Right forelimb (tissue), 1 donor: Measurements from ENCODE around the gene MYO1C.
"Not testable (repeated sequence)": the region's sequence is repeated elsewhere in the genome, so short reads cannot be mapped to it uniquely, and the experiment has no call there.

Experiments
- DNase-seq: peaks from one replicate; pipeline ENCODE4 v3.0.0-alpha.2; 2018

The MYO1C gene

DNA sequence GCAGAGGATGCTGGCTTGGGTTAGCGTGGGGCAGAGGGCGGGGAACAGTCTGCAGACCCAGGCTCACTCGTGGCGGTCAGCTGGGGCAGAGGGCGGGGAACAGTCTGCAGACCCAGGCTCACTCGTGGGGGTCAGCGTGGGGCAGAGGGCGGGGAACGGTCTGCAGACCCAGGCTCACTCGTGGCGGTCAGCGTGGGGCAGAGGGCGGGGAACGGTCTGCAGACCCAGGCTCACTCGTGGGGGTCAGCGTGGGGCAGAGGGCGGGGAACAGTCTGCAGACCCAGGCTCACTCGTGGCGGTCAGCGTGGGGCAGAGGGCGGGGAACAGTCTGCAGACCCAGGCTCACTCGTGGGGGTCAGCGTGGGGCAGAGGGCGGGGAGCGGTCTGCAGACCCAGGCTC is 16.2 kb upstream of the MYO1C start:
- not testable (repeated sequence) for DNase-seq

- DNase-seq, result no peak
Measured at GRCh38 chr17:1506649-1507267, 14.3 kb upstream of the MYO1C start.

- DNase-seq, result no peak
Measured at GRCh38 chr17:1505586-1505985, 13.1 kb upstream of the MYO1C start.

DNA sequence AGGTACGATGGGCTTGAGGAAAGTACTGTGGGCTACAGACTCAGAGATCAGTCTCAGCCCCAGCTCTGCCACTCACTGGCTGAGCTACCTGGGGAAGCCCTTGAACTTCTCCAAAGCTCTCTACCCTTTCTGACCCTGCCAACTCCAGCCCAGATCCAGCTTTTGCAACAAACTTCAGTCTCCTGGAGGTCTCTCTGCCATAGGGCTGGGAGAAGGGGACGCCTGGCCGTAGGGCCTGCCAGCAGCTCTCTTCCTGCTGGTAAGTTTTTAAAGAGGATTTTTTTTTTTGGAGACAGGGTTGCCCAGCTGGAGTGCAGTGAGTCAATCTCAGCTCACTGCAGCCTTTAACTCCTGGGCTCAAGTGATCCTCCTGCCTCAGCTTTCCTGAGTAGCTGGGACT is 12.4 kb upstream of the MYO1C start:
- no peak for DNase-seq

GRCh38 chr17:1503699-1504098 is 11.2 kb upstream of the MYO1C start:
- DNase-seq, result no peak

DNA sequence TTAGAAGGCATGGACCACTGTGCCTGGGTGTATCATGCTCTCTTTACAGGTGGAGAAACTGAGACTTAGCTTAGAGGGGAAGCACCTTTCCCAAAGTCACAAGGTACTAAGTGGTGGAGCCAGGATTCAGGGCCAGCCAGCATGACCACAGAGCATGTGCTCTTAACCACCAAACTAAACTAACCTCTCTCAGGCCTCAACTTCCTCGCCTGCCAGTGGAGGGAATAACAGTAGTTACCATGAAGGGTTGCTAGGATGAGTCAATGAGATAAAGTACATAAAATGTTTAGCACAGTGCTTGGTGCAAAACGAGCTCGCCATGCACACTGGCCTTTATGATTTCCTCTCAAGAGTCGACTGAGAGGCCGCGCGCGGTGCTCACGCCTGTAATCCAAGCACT is 6.4 kb upstream of the MYO1C start:
- no peak for DNase-seq

- DNase-seq, result no peak
Measured at GRCh38 chr17:1498233-1498632, 5.7 kb upstream of the MYO1C start.

GRCh38 chr17:1497831-1498230 is 5.3 kb upstream of the MYO1C start:
- no peak for DNase-seq

GRCh38 chr17:1496869-1497268 is 4.4 kb upstream of the MYO1C start:
- DNase-seq, result no peak

DNA sequence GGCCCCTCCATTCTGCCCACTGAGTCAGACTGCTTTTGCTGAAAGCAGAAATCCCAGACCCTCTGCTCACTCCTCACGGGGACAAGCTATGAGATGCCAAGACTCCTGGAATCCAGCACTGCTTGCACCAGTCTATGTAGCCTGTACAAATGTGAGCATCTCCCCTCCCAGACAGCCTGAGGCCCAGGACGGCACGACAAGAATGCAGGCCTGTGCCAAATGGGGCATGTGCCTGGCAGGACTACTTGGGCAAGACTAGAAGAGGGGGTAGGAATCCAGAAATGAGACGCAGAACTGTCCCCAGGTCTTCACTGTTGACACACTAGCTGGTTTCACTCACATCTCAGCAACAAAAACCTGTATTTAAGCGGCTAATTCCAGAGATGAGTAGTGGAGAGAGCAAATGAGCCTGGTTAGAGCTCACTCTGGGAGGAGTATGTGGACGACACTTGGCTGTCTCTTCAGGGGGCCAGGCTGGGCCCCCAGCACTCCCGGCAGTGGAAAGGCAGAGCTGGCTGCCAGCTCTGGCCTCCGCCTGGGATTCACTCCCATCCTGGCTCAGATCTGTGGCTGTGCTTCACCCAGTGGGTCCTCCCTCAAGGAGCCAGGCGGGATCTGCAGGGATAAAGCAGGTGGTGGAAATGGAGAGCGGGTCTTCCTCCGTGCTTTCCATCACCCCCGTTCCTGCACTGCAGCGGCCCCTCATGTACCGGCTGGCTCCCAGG is 2.9 kb upstream of the MYO1C start:
- peak; percentile 70 for DNase-seq

DNA sequence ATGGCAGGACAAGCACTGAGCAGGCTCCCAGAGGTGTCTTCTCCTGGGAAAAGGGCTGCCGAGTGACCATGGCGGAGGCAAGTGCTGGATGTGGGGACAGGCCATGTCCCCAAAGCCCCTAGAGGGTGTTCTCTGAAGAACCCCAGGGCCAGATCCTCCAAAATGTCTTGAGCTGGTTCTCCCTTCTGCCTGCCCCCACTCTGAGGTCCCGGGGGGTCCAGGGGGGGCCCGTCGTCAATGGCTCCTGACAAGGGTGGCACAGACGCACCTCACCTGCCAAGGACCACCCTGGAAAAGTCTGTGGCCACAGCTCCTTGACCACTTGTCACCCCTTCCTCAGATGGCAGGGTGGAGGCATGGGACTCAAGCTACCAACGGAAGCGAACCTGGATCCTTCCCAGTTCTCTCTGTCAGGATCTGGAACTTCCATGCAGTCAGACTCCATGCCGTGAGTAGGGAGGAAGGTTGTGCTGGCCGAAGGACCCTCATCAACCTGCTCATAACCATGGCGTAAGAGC is 2.3 kb upstream of the MYO1C start:
- no peak for DNase-seq

DNA sequence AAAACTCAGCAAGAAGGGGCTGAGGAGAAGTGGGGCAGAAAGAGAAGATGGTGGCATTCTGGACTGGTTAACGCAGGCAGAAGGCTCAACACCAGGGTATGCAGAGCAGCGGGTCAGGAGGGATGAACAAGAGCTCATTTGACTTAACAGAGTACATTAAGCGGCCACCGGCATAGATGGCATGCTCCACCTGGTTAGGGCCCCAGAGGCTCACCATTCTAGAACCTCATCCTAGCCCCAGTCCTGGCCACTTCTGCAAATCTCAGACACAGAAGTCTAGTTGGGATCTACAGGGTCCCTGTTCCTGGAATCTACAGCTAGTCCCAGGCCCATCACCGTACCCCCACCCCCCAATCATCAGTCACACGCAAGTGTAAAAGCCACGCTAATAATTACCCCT is 1.7 kb upstream of the MYO1C start:
- DNase-seq, result no peak

DNA sequence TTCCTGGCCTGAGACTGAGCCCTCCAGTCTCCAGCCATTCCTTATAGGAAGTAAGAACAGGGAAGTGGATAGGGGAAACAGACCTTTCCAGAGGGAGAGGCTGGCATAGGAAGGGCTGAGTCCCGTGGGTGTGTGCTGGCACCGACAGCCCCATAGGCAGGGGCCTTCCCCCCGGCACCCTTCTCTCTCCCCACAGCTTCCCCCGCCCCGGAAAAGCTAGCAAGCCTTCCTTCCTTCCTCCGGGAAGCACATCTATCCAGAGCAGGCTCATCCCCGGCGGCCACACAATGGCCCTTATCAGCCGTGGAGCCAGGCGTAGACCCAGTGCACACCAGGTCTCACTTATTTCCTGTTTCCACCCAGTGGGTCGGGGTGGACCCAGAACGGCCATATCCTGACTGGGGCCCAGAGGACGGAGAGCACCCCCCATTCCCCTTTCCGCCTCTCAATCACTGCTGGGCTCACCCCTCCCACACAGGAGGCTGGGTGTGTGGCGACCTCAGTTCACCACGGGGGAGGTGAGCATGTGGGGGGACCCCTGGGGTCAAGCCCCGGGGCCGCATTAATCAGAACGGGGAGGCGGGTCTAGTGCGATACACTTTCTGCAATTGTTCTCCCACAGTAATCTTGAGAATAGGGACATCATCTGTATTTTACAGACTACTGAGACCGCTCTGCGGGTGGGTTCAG is 950 bp upstream of the MYO1C start:
- DNase-seq, result no peak

DNA sequence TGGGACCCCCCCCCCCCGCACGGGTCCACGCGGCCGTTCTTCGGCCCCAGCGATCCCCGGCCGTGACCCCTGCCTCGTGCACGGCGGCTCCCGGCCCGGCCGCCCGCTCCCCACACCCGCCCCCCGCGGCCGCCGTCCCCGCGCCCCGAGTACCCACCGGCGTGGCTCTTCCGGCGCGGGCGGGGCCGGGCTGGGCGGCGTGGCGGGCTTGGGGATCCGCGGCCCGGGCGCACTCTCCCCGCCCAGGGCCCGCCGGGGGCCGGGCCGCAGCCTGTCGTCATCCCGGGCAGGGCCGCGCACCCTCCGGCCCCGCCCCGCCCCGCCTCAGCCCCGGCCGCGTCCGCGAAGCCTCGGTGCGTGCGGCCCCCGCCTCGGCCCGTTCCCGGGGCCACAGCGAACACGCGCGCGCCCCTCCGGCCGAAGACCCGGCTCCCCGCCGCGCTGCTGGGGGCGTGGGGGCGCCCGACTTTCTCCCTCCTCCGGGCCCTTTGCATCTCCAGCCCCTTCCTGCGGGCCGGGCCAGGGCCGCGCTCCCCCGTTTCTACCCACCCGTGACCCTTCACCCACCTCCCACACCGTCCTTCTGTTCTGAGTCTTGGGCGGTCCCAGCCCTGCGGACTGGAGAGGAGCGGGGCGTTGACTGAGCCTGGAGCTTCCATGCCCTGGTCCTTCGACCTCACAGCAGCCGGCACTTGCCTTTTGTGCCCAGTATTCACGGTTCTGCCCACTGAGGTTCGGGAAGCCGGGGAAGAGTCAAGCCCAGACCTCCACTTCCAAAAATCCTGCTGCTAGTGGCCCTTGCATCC is 840 bp downstream of the MYO1C start:
- peak; percentile 76 for DNase-seq

DNA sequence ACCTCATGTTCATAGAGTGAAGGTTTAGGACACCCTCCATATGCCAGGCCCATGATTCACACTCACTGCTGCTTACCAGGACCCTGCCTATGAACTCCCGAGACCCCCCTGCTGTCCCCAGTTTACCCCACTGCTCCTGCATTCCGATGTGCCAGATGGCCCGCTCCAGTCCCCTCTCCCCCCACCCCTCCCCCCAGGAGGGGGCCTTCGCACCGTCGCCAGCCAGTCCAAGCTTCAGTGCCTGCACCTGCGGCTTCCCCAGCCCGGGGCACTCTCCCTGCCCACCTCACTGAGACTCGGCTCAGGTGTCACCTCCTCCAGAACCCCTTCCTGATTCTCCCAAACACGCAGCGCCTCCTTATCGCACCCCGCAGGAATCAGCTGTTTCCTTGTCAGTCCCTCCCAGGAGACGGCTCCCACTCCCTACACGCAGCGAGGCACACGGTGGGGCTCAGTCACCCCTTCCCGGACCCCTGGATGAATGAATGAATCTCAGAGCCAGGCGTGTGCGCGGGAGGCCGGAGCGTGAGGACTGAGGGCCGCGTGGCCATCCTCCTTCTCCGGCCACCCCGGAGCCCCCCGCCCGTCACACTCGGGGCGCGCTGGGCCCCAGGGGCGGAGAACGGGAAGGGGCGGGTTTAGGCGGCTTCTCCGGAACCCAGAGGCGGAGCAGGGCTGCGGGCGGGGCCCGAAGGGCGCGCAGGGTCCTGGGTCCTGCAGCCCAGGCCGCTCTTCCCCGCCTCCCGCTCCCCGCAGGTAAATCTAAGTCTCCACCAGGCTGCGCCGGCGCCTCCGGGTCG is 1.6 kb downstream of the MYO1C start:
- peak; percentile 76 for DNase-seq

DNA sequence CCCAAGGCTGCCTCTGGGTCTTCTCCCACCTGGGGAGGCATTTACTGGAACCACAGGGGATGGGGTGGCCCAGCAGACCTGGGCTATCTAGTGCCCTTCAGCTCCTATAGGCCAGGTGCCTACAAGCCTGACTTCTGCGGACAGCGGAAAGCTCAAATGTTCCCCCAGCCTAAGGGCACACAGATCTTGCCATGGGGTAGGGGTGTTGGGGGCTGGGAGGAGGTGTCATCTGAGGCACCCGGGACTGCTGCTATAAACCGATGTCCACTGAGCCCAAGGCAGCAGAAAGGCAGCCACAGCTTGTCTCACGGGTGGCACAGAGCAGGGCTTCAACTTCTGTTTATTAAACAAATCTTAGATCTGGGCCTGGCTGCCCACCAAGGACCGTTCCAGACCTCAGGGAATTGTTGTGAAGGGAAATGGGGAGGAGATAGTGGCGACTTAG is 3.6 kb downstream of the MYO1C start:
- DNase-seq, result no peak

- DNase-seq, result peak; percentile 94
Measured at GRCh38 chr17:1487939-1488825, 4.3 kb downstream of the MYO1C start.

- peak; percentile 87 for DNase-seq
Measured at GRCh38 chr17:1486802-1487695, 5.4 kb downstream of the MYO1C start.

DNA sequence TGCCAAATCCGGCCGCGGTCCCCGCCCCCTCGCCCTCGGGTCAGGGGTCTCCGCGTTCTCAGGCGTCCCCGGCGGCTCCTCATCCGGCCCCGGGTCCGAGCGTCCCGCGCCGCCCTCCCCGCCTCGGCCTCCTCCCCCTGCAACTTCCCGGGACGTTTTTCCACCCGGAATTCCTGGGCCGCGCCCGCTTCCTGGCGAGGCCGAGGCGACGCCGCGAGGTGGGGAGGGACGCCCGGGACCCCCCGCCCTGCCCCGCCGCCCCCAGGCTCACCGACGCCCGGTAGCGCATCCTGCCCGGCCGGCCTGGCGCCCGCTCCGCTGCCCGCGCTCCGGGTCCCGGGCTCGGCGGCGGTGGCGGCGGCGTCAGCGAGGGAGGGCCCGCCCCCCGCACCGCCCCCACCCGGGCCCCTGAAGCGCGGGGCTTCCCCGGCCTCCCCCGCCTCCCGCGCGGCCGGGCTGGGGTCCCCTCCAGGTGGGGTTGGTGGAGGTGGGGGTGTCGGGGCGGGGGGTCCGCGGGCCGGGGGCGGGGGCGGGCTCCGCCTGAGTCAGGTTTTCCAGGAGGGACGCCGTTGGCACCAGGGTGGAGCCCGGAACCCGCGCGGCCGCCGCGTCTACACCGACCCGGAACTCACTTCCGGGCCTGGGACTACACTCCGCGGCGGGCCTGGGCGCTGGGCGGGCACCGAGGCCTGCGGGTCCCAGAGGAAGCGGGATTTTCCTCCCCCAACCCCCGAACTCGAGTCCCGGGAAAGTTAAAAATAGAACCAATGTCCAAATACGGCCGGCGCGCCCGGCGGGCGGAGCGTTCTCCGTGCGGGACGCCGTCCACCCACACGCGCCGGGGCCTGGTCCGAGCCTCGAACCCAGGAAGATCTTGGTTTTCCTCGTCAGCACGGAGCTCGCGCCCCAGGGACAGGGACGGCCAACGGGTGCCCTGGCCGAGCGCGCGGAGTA is 6.8 kb downstream of the MYO1C start:
- DNase-seq, result peak; percentile 84
